ENCODE measurements around the gene OR2A2. TPM values are rescaled to one million over a fixed set of nuclear protein-coding genes. Genes with fewer than 3 reads are reported as not detected.

OR2A2 gene, protein sequence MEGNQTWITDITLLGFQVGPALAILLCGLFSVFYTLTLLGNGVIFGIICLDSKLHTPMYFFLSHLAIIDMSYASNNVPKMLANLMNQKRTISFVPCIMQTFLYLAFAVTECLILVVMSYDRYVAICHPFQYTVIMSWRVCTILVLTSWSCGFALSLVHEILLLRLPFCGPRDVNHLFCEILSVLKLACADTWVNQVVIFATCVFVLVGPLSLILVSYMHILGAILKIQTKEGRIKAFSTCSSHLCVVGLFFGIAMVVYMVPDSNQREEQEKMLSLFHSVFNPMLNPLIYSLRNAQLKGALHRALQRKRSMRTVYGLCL
- polyA plus RNA-seq (2012; ENCODE audit: missing spikeins), result not detected

- FAIRE-seq (no peak), DNase-seq (ENCODE audit: insufficient read length) (no peak)
- TF ChIP-seq TAF1 (IDR thresholded peaks at IDR 0.05; ENCODE audit: borderline replicate concordance, low read depth, low read length) (no peak), POLR2AphosphoS5 (IDR thresholded peaks at IDR 0.05; ENCODE audit: low read depth, low read length) (no peak), POLR2A (IDR thresholded peaks at IDR 0.05; ENCODE audit: low read depth, low read length) (no peak)
Measured at GRCh38 chr7:144109283-144109682, at the start of gene OR2A2. Gene OR2A2 (plus strand): TSS chr7:144109583. CDS start chr7:144109583, 0 bp downstream.

- no peak for DNase-seq (ENCODE audit: insufficient read length)
- no peak for FAIRE-seq
- TF ChIP-seq TAF1 (IDR thresholded peaks at IDR 0.05; ENCODE audit: borderline replicate concordance, low read depth, low read length) (no peak), POLR2A (IDR thresholded peaks at IDR 0.05; ENCODE audit: low read depth, low read length) (no peak), POLR2AphosphoS5 (IDR thresholded peaks at IDR 0.05; ENCODE audit: low read depth, low read length) (no peak)
Measured at GRCh38 chr7:144063710-144064109, 45.7 kb upstream of the OR2A2 start.

GRCh38 chr7:144069511-144069910 is 39.9 kb upstream of the OR2A2 start, which contains the start of gene OR2A25:
Gene OR2A25 (plus strand): TSS chr7:144069811. CDS start chr7:144074220, 4,409 bp downstream.
- FAIRE-seq (no peak), DNase-seq (ENCODE audit: insufficient read length) (no peak)
- TF ChIP-seq POLR2AphosphoS5 (IDR thresholded peaks at IDR 0.05; ENCODE audit: low read depth, low read length) (no peak), TAF1 (IDR thresholded peaks at IDR 0.05; ENCODE audit: borderline replicate concordance, low read depth, low read length) (no peak), POLR2A (IDR thresholded peaks at IDR 0.05; ENCODE audit: low read depth, low read length) (no peak)

DNA sequence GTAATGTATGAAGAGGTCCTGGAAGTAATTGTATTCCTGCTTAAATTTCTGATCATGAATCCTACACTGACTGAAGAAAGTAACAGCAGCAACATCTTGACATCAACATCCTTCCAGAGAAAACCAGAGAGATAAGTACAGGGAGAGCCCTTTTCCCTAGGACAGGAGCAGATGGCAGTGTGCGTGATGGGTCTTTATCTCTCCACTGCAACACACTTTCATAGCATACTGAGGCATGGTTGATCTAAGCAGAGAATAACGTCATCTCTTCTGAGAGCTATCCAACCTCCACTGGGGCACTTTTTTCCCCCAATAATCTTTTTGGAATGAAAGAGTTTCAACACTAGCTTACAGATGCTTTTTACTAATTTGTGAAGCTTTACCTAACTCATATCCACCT is 39.4 kb upstream of the OR2A2 start:
- TF ChIP-seq POLR2AphosphoS5 (IDR thresholded peaks at IDR 0.05; ENCODE audit: low read depth, low read length), result no peak
- no peak for TF ChIP-seq TAF1 (IDR thresholded peaks at IDR 0.05; ENCODE audit: borderline replicate concordance, low read depth, low read length)
- FAIRE-seq, result no peak
- no peak for DNase-seq (ENCODE audit: insufficient read length)

DNA sequence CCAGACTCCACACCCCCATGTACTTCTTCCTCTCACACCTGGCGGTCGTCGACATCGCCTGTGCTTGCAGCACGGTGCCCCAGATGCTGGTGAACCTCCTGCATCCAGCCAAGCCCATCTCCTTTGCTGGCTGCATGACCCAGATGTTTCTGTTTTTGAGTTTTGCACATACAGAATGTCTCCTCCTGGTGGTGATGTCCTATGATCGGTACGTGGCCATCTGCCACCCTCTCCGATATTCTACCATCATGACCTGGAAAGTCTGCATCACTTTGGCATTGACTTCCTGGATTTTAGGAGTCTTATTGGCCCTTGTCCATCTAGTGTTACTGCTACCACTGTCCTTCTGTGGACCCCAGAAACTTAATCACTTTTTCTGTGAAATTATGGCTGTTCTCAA is 35.0 kb upstream of the OR2A2 start:
- TF ChIP-seq POLR2A (IDR thresholded peaks at IDR 0.05; ENCODE audit: low read depth, low read length) (no peak), POLR2AphosphoS5 (IDR thresholded peaks at IDR 0.05; ENCODE audit: low read depth, low read length) (no peak), TAF1 (IDR thresholded peaks at IDR 0.05; ENCODE audit: borderline replicate concordance, low read depth, low read length) (no peak)
- DNase-seq (ENCODE audit: insufficient read length) (no peak), FAIRE-seq (no peak)

GRCh38 chr7:144085978-144086377 is 23.4 kb upstream of the OR2A2 start, which contains the start of gene OR2A12:
Gene OR2A12 (plus strand): TSS chr7:144086278. CDS start chr7:144095108, 8,830 bp downstream.
- DNase-seq (ENCODE audit: insufficient read length), result no peak
- TF ChIP-seq TAF1 (IDR thresholded peaks at IDR 0.05; ENCODE audit: borderline replicate concordance, low read depth, low read length) (no peak), POLR2AphosphoS5 (IDR thresholded peaks at IDR 0.05; ENCODE audit: low read depth, low read length) (no peak), POLR2A (IDR thresholded peaks at IDR 0.05; ENCODE audit: low read depth, low read length) (no peak)
- no peak for FAIRE-seq

DNA sequence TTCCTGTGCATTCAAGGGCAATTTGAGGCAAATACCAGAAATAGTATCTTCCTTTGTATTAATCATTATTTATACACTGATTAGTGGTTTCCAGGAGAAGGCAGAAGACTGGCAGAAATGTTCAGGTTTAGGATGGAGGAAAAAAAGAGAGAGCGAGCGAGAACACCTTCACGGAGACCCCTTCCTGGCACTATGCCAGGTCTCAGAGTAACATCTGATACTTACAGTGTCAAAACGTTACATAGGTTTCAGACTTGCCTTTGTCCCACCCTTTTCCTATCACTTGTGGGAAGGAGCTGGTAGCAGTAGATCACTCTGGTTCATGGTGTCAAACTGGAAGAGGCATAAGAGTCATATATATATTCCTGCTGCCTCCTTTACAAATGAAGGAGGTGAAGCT is 22.7 kb upstream of the OR2A2 start:
- TF ChIP-seq TAF1 (IDR thresholded peaks at IDR 0.05; ENCODE audit: borderline replicate concordance, low read depth, low read length), result no peak
- TF ChIP-seq POLR2AphosphoS5 (IDR thresholded peaks at IDR 0.05; ENCODE audit: low read depth, low read length), result no peak
- TF ChIP-seq POLR2A (IDR thresholded peaks at IDR 0.05; ENCODE audit: low read depth, low read length), result no peak
- FAIRE-seq (no peak), DNase-seq (ENCODE audit: insufficient read length) (no peak)

DNA sequence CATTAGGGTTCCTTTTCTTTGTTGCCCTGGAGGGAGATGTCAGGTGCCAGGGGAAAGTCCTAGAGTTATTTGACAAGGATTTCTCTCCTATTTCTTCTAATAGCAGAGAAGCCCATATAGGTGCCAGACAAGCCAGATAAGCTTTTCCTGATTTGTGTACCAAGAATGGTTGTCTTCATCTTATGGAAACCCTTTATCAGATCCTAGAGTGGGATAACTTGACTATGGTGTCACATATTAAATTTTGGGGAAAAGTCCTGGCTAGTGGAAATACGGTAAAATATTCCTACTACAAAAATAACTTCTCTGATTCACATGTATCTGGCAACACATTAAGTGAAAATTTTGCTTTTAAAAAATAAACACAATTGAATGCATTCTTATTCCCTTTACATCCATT is 22.2 kb upstream of the OR2A2 start:
- DNase-seq (ENCODE audit: insufficient read length) (no peak), FAIRE-seq (no peak)
- TF ChIP-seq POLR2A (IDR thresholded peaks at IDR 0.05; ENCODE audit: low read depth, low read length) (no peak), TAF1 (IDR thresholded peaks at IDR 0.05; ENCODE audit: borderline replicate concordance, low read depth, low read length) (no peak), POLR2AphosphoS5 (IDR thresholded peaks at IDR 0.05; ENCODE audit: low read depth, low read length) (no peak)

GRCh38 chr7:144090667-144091066 is 18.7 kb upstream of the OR2A2 start:
- FAIRE-seq, result no peak
- no peak for TF ChIP-seq TAF1 (IDR thresholded peaks at IDR 0.05; ENCODE audit: borderline replicate concordance, low read depth, low read length)
- no peak for TF ChIP-seq POLR2AphosphoS5 (IDR thresholded peaks at IDR 0.05; ENCODE audit: low read depth, low read length)
- TF ChIP-seq POLR2A (IDR thresholded peaks at IDR 0.05; ENCODE audit: low read depth, low read length), result no peak
- DNase-seq (ENCODE audit: insufficient read length), result no peak

- DNase-seq (ENCODE audit: insufficient read length), result no peak
- TF ChIP-seq POLR2A (IDR thresholded peaks at IDR 0.05; ENCODE audit: low read depth, low read length), result no peak
- no peak for TF ChIP-seq POLR2AphosphoS5 (IDR thresholded peaks at IDR 0.05; ENCODE audit: low read depth, low read length)
- no peak for TF ChIP-seq TAF1 (IDR thresholded peaks at IDR 0.05; ENCODE audit: borderline replicate concordance, low read depth, low read length)
- no peak for FAIRE-seq
Measured at GRCh38 chr7:144098776-144099175, 10.6 kb upstream of the OR2A2 start.

DNA sequence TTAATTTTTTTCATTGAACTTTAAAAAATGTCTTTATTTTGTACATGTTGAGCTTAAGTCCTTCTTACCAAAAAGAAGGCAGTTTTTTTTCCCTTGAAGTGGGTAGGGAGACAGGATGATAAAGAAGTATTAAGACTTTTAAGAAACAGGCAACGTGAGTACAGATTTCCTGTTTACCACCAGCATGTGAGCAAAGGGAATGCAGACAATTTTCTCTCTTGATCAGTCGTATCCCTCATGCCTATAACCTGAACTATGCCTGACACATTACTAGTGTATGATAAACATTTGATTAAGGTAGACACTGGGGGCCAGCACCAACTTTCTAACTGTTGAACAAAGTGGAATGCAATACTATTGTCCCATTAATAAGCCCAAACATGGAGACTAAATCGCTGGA is 8.8 kb upstream of the OR2A2 start:
- TF ChIP-seq POLR2AphosphoS5 (IDR thresholded peaks at IDR 0.05; ENCODE audit: low read depth, low read length), result no peak
- no peak for TF ChIP-seq POLR2A (IDR thresholded peaks at IDR 0.05; ENCODE audit: low read depth, low read length)
- TF ChIP-seq TAF1 (IDR thresholded peaks at IDR 0.05; ENCODE audit: borderline replicate concordance, low read depth, low read length), result no peak
- DNase-seq (ENCODE audit: insufficient read length) (no peak), FAIRE-seq (no peak)

DNA sequence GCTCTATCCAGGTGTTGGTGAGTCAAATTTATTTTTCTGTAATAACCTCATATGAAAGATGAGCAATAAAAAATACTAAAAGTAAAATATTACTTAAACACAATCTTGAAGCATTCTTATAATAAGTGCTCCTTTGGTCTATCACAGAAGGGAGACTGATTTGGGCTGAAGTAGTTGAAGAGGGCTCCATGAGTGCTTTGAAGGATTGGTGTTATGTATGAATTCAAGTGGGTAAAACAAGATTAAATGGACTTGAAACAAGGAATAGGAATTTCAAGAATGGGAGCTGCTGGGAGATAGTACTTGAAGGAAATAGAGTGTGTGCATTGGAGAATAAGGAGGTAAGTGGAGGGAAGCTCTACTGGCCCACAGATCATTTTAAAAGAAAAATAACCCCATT is 7.3 kb upstream of the OR2A2 start:
- DNase-seq (ENCODE audit: insufficient read length) (no peak), FAIRE-seq (no peak)
- TF ChIP-seq POLR2AphosphoS5 (IDR thresholded peaks at IDR 0.05; ENCODE audit: low read depth, low read length) (no peak), TAF1 (IDR thresholded peaks at IDR 0.05; ENCODE audit: borderline replicate concordance, low read depth, low read length) (no peak), POLR2A (IDR thresholded peaks at IDR 0.05; ENCODE audit: low read depth, low read length) (no peak)

Data from GM12892 (cell line).